Ramos (cell line): ENCODE data around the gene MTMR3.

ENCODE experiments used
- in situ Hi-C: fragments of 300-500 bp; cut with MboI; formaldehyde crosslinking; loops from one replicate; pipeline ENCODE4 v1.14.3; 2022; ENCODE audit warnings: low sequenced_read_pairs; ENCODE audit not compliant: unreplicated experiment

Gene MTMR3

GRCh38 chr22:29912605-29913398 is 29.8 kb downstream of the MTMR3 start:
- in situ Hi-C loops = no loop called here

- in situ Hi-C loops = no loop called here
Measured at GRCh38 chr22:29914165-29914564, 31.2 kb downstream of the MTMR3 start.

GRCh38 chr22:29914991-29915533 is 32.1 kb downstream of the MTMR3 start:
- in situ Hi-C loops = no loop called here

GRCh38 chr22:29916007-29916544 is 33.1 kb downstream of the MTMR3 start:
- in situ Hi-C loops = no loop called here

- in situ Hi-C loops = no loop called here
Measured at GRCh38 chr22:29917052-29917902, 34.3 kb downstream of the MTMR3 start.

GRCh38 chr22:29925402-29925801 is 42.4 kb downstream of the MTMR3 start:
- in situ Hi-C loops = no loop called here

GRCh38 chr22:29926057-29926456 is 43.1 kb downstream of the MTMR3 start:
- in situ Hi-C loops = no loop called here

- in situ Hi-C loops = no loop called here
Measured at GRCh38 chr22:29932136-29932535, 49.2 kb downstream of the MTMR3 start.

GRCh38 chr22:29933619-29934018 is 50.6 kb downstream of the MTMR3 start:
- in situ Hi-C loops = no loop called here

GRCh38 chr22:29934596-29934995 is 51.6 kb downstream of the MTMR3 start:
- in situ Hi-C loops = no loop called here

- in situ Hi-C loops = no loop called here
Measured at GRCh38 chr22:29936186-29936585, 53.2 kb downstream of the MTMR3 start.

GRCh38 chr22:29937940-29938693 is 55.1 kb downstream of the MTMR3 start:
- in situ Hi-C loops = no loop called here

GRCh38 chr22:29940526-29940925 is 57.6 kb downstream of the MTMR3 start:
- in situ Hi-C loops = no loop called here

- in situ Hi-C loops = no loop called here
Measured at GRCh38 chr22:29944339-29944738, 61.4 kb downstream of the MTMR3 start.

GRCh38 chr22:29945435-29945834 is 62.5 kb downstream of the MTMR3 start:
- in situ Hi-C loops = no loop called here

GRCh38 chr22:29946220-29946619 is 63.2 kb downstream of the MTMR3 start:
- in situ Hi-C loops = no loop called here

- in situ Hi-C loops = no loop called here
Measured at GRCh38 chr22:29947410-29948384, 64.7 kb downstream of the MTMR3 start.

- in situ Hi-C loops = no loop called here
Measured at GRCh38 chr22:29948385-29948769, 65.4 kb downstream of the MTMR3 start.

GRCh38 chr22:29949872-29950271 is 66.9 kb downstream of the MTMR3 start:
- in situ Hi-C loops = no loop called here
